GM23338 (cell line): ENCODE results near the gene PRPF31.

Experiments
- CREB1 ChIP-seq: fragments of 250-450 bp; sonication (Bioruptor Pico); IDR thresholded peaks from 2 replicates; pipeline ENCODE4 v1.5.0; 2020; ENCODE audit warnings: low read depth, mild to moderate bottlenecking, moderate library complexity
- CTCF ChIP-seq, 2 experiments: fragments of 200-600 bp in 1 of 2; sonication (generic) in 1 of 2; conservative IDR thresholded peaks; 2 replicates each; pipeline versions ENCODE4 v1.5.1 to v1.6.1; 2016 to 2017; ENCODE audit warnings: antibody characterized with exemption in 2 of 2, low read depth in 2 of 2, mild to moderate bottlenecking in 2 of 2, moderate library complexity in 1 of 2
- ETS1 ChIP-seq: IDR thresholded peaks from 2 replicates; pipeline ENCODE4 v1.6.1; 2016; ENCODE audit warnings: antibody characterized with exemption
- EZH2 ChIP-seq: fragments of 200-600 bp; sonication (generic); IDR thresholded peaks from one replicate; pipeline ENCODE4 v1.8.0; 2017; ENCODE audit warnings: antibody characterized with exemption, mild to moderate bottlenecking, low read depth; ENCODE audit not compliant: unreplicated experiment
- EZH2phosphoT487 ChIP-seq: fragments of 200-600 bp; sonication (generic); IDR thresholded peaks from one replicate; pipeline ENCODE4 v1.8.1; 2018; ENCODE audit warnings: antibody characterized with exemption; ENCODE audit not compliant: unreplicated experiment
- JUNB ChIP-seq: IDR thresholded peaks from one replicate; pipeline ENCODE4 v1.6.1; 2016; ENCODE audit warnings: antibody characterized with exemption; ENCODE audit not compliant: unreplicated experiment
- NANOG ChIP-seq: IDR thresholded peaks from 2 replicates; pipeline ENCODE4 v1.6.1; 2016; ENCODE audit warnings: antibody characterized with exemption, borderline replicate concordance
- POLR2AphosphoS5 ChIP-seq: IDR thresholded peaks from 2 replicates; pipeline ENCODE4 v1.6.1; 2016; ENCODE audit warnings: antibody characterized with exemption, low read depth
- REST ChIP-seq: IDR thresholded peaks from one replicate; pipeline ENCODE4 v1.6.1; 2018; ENCODE audit warnings: antibody characterized with exemption; ENCODE audit not compliant: unreplicated experiment
- STAT1 ChIP-seq: IDR thresholded peaks from one replicate; pipeline ENCODE4 v1.6.1; 2016; ENCODE audit warnings: antibody characterized with exemption; ENCODE audit not compliant: unreplicated experiment
- ZNF331 ChIP-seq: fragments of 250-450 bp; sonication (Bioruptor Pico); IDR thresholded peaks from 2 replicates; pipeline ENCODE4 v1.5.0; 2020; ENCODE audit warnings: low read depth, mild to moderate bottlenecking, moderate library complexity
- ZNF462 ChIP-seq: fragments of 250-450 bp; sonication (Bioruptor Pico); IDR thresholded peaks from 2 replicates; pipeline ENCODE4 v1.5.0; 2020; ENCODE audit warnings: mild to moderate bottlenecking, moderate library complexity

- TF ChIP-seq CTCF (conservative IDR thresholded peaks at IDR 0.05; ENCODE audit: low read depth in 2 of 2): no peak
- no peak for TF ChIP-seq POLR2AphosphoS5
- no peak for TF ChIP-seq ZNF462 (CRISPR knock-in tag)
- no peak for TF ChIP-seq REST
- no peak for TF ChIP-seq EZH2phosphoT487
- TF ChIP-seq EZH2: no peak
- TF ChIP-seq ETS1: no peak
- no peak for TF ChIP-seq CREB1 (CRISPR knock-in tag)
- no peak for TF ChIP-seq JUNB
- no peak for TF ChIP-seq ZNF331
- no peak for TF ChIP-seq STAT1
- no peak for TF ChIP-seq NANOG
These were observed 10.4 kb upstream of the PRPF31 start for GRCh38 chr19:54104998-54105715.
